Keratinocyte (primary cell): ENCODE data around the gene TAF1D.

Source experiments
- CTCF ChIP-seq, 3 experiments: IDR thresholded peaks in 1 of 3; conservative IDR thresholded peaks in 1 of 3; optimal IDR thresholded peaks in 1 of 3; 2 replicates in 2 of 3; 3 replicates in 1 of 3; pipeline versions ENCODE3 to v1.5.1; 2011; ENCODE audit warnings: low read length in 3 of 3, mild to moderate bottlenecking in 3 of 3, moderate library complexity in 2 of 3, control low read depth in 1 of 3, inconsistent platforms in 1 of 3; ENCODE audit not compliant: insufficient read depth in 2 of 3; ENCODE audit errors: extremely low read depth in 1 of 3
- EZH2 ChIP-seq: IDR thresholded peaks from one replicate; pipeline ENCODE4 v1.6.1; 2012; ENCODE audit warnings: inconsistent platforms, mild to moderate bottlenecking, low read length, moderate library complexity

GRCh38 chr11:93744669-93745004, 3.3 kb upstream of the TAF1D start:
- TF ChIP-seq CTCF (optimal IDR thresholded peaks at IDR 0.05 in 1 of 3, IDR thresholded peaks at IDR 0.05 in 1 of 3, conservative IDR thresholded peaks at IDR 0.05 in 1 of 3; ENCODE audit: extremely low read depth in 1 of 3, insufficient read depth in 2 of 3, low read length in 3 of 3) (no peak), EZH2 (no peak)
